A549 (cell line): ENCODE data around the gene MAFF. TPM values are rescaled to one million over a fixed set of nuclear protein-coding genes. Genes with fewer than 3 reads are reported as not detected.
A peak's percentile ranks its signal among the peaks of the same experiment; 100 is the strongest.

Source experiments
- ATAC-seq, 2 experiments: fragments of 200-7000 bp in 1 of 2; fragments of >200 bp in 1 of 2; cut with Nextera tagmentation in 1 of 2; cut with Tn5 transposase in 1 of 2; 3 replicates each; pipeline versions ENCODE4 v1.8.0 to v1.9.1; 2018 to 2020; ENCODE audit warnings: mild to moderate bottlenecking in 1 of 2, moderate library complexity in 1 of 2
- CTCF ChIA-PET: fragments of 300-600 bp; sonication (Branson Sonifier 250); formaldehyde crosslinking; extraction: SDS; loops from one replicate; lab custom pipeline; 2021; ENCODE audit warnings: antibody characterized with exemption, inconsistent platforms; lab: Yijun Ruan, JAX
- POLR2A ChIA-PET: fragments of 350-600 bp; formaldehyde crosslinking; extraction: SDS; loops from one replicate; lab custom pipeline; 2021; ENCODE audit warnings: antibody characterized with exemption, inconsistent platforms; lab: Yijun Ruan, JAX
- DNase-seq, 2 experiments: peaks; one replicate each; pipeline versions ENCODE4 v3.0.0 to v3.0.0-alpha.2; 2011 to 2016; ENCODE audit warnings: low read depth in 1 of 2, low spot score in 1 of 2
- FAIRE-seq: peaks from 2 replicates; lab custom pipeline; 2011; peaks lifted over from hg19 to GRCh38; lab: Jason Lieb, UNC
- H3K27ac ChIP-seq, 2 experiments: fragments of >200 bp; sonication (Bioruptor Twin); formaldehyde crosslinking; 3 replicates each; pipeline ENCODE4 v1.5.1; 2016 to 2017
- H3K4me1 ChIP-seq: fragments of >200 bp; sonication (Bioruptor Twin); formaldehyde crosslinking; 3 replicates; pipeline ENCODE4 v1.6.1; 2016
- H3K4me2 ChIP-seq: fragments of >200 bp; sonication (Bioruptor Twin); formaldehyde crosslinking; 3 replicates; pipeline ENCODE4 v1.6.1; 2016
- H3K4me3 ChIP-seq: fragments of >200 bp; sonication (Bioruptor Twin); formaldehyde crosslinking; 3 replicates; pipeline ENCODE4 v1.5.1; 2016
- H3K9me3 ChIP-seq: fragments of >200 bp; sonication (Bioruptor Twin); formaldehyde crosslinking; 3 replicates; pipeline ENCODE4 v1.6.1; 2016
- CEBPB ChIP-seq, 2 experiments: fragments of >200 bp in 1 of 2; sonication (Bioruptor Twin) in 1 of 2; formaldehyde crosslinking in 1 of 2; IDR thresholded peaks; 2 replicates each; pipeline ENCODE4 v1.6.1; 2012 to 2016
- CTCF ChIP-seq: fragments of >200 bp; sonication (Bioruptor Twin); formaldehyde crosslinking; IDR thresholded peaks from 3 replicates; pipeline ENCODE4 v1.5.1; 2016
- E2F6 ChIP-seq: IDR thresholded peaks from 2 replicates; pipeline ENCODE4 v1.6.1; 2012; ENCODE audit warnings: low read depth, borderline replicate concordance
- EHF ChIP-seq: fragments of 250-450 bp; sonication (Bioruptor Pico); IDR thresholded peaks from 2 replicates; pipeline ENCODE4 v1.5.0; 2020; ENCODE audit warnings: mild to moderate bottlenecking
- ELK1 ChIP-seq: fragments of 150-350 bp; IDR thresholded peaks from 2 replicates; pipeline ENCODE4 v1.6.1; 2014; ENCODE audit warnings: low read depth, mild to moderate bottlenecking, low read length
- ESRRA ChIP-seq: fragments of 150-350 bp; IDR thresholded peaks from 2 replicates; pipeline ENCODE4 v1.6.1; 2014; ENCODE audit warnings: mild to moderate bottlenecking, low read length, borderline replicate concordance
- HDAC2 ChIP-seq: fragments of 200-600 bp; sonication (generic); IDR thresholded peaks from 2 replicates; pipeline ENCODE4 v1.6.1; 2016
- HES2 ChIP-seq: fragments of >200 bp; sonication (Bioruptor Twin); formaldehyde crosslinking; IDR thresholded peaks from 2 replicates; pipeline ENCODE4 v1.6.1; 2016
- HMGXB4 ChIP-seq: fragments of 250-450 bp; sonication (Bioruptor Pico); IDR thresholded peaks from 2 replicates; pipeline ENCODE4 v1.5.0; 2021; ENCODE audit warnings: mild to moderate bottlenecking, moderate library complexity, borderline replicate concordance
- HOXA7 ChIP-seq: fragments of 250-450 bp; sonication (Bioruptor Pico); IDR thresholded peaks from 2 replicates; pipeline ENCODE4 v1.5.0; 2020; ENCODE audit warnings: mild to moderate bottlenecking, moderate library complexity
- HOXB13 ChIP-seq: fragments of 250-450 bp; sonication (Bioruptor Pico); IDR thresholded peaks from 2 replicates; pipeline ENCODE4 v1.5.0; 2020; ENCODE audit warnings: low read depth, mild to moderate bottlenecking, moderate library complexity
- KDM1A ChIP-seq: fragments of 200-600 bp; sonication (generic); IDR thresholded peaks from 2 replicates; pipeline ENCODE4 v1.6.1; 2016; ENCODE audit warnings: low read depth, mild to moderate bottlenecking
- KDM5A ChIP-seq: fragments of 200-600 bp; sonication (generic); IDR thresholded peaks from 2 replicates; pipeline ENCODE4 v1.6.1; 2016; ENCODE audit warnings: antibody characterized with exemption, mild to moderate bottlenecking
- MYC ChIP-seq: IDR thresholded peaks from 2 replicates; pipeline ENCODE4 v1.6.1; 2012; ENCODE audit warnings: mild to moderate bottlenecking, inconsistent platforms, low read length, improper control_type of control experiment, borderline replicate concordance
- NPAS2 ChIP-seq: fragments of 250-450 bp; sonication (Bioruptor Pico); IDR thresholded peaks from 2 replicates; pipeline ENCODE4 v1.8.0; 2022; ENCODE audit warnings: mild to moderate bottlenecking, moderate library complexity, borderline replicate concordance
- NR3C1 ChIP-seq: fragments of >200 bp; sonication (Bioruptor Twin); formaldehyde crosslinking; IDR thresholded peaks from 3 replicates; pipeline ENCODE4 v1.6.1; 2017
- PHF8 ChIP-seq: fragments of 200-600 bp; sonication (generic); IDR thresholded peaks from 2 replicates; pipeline ENCODE4 v1.6.1; 2016; ENCODE audit warnings: low read depth, mild to moderate bottlenecking, antibody characterized with exemption, moderate library complexity, borderline replicate concordance
- RNF2 ChIP-seq: fragments of 200-600 bp; sonication (generic); IDR thresholded peaks from 2 replicates; pipeline ENCODE4 v1.6.1; 2016; ENCODE audit warnings: low read depth, mild to moderate bottlenecking, antibody characterized with exemption, moderate library complexity, borderline replicate concordance
- SREBF2 ChIP-seq: fragments of 450-650 bp; IDR thresholded peaks from 2 replicates; pipeline ENCODE4 v1.6.1; 2014; ENCODE audit warnings: mild to moderate bottlenecking, moderate library complexity
- whole genome bisulfite sequencing: methylation state at CpG from one replicate; pipeline ENCODE4 v1.1.6; 2017; ENCODE audit errors: missing lambda C conversion rate; 5-methylcytosine and 5-hydroxymethylcytosine counted together
- polyA plus RNA-seq, 4 experiments: library from polyadenylated mRNA; depleted of rRNA in 3 of 4; stranded (reverse); fragments of >200 nt; fragmentation: RNase III in 1 of 4; extraction: RNeasy Plus Mini Kit Qiagen cat#74134 plus additional on column Dnase treatment in 1 of 4; gene quantifications; 2 replicates in 3 of 4; 3 replicates in 1 of 4; pipeline ENCODE4 v1.2.3, GENCODE V29; 2011 to 2017

Gene MAFF
- polyA plus RNA-seq, 2 of the 4 experiments (the other 2 are of a cell fraction) = 3.2 to 4.0 TPM

GRCh38 chr22:38167988-38168407 is 33.8 kb upstream of the MAFF start:
- Histone ChIP-seq H3K4me3 (no peak overlapping the region), H3K4me1 (peaks cover 53% of the 10 kb centered on the region), H3K9me3 (no peaks in the 10 kb centered on the region), H3K27ac (peak overlapping the region; percentile 40 to 59; a peak in 3 of 6 replicates), H3K4me2 (peak overlapping the region; percentile 17; the same call in 2 of the 3 replicates)
- CTCF ChIA-PET = interaction anchor here (0.9 to 1.7 kb wide), 2 partner anchors 54 to 66 kb away, joined by 5 to 7 read pairs; no protein-coding TSS in a partner anchor
- ATAC-seq = peak; percentile 46 to 57; a peak in 3 of 6 replicates
- 33% methylated on average over 5 of the region's 7 CpGs for WGBS
- DNase-seq = no peak
- TF ChIP-seq RNF2 (no peak), CTCF (no peak), ELK1 (no peak)
- POLR2A ChIA-PET = no interaction called here
- no peak for FAIRE-seq

GRCh38 chr22:38169116-38169515 is 32.7 kb upstream of the MAFF start:
- Histone ChIP-seq H3K27ac (no peak overlapping the region; a peak in 1 of 6 replicates), H3K4me1 (peaks cover 47% of the 10 kb centered on the region), H3K4me3 (no peak overlapping the region), H3K4me2 (no peak overlapping the region), H3K9me3 (no peaks in the 10 kb centered on the region)
- no peak for ATAC-seq
- ChIA-PET POLR2A (no interaction called here), CTCF (no interaction called here)
- no peak for FAIRE-seq
- 96% methylated on average over 8 of the region's 17 CpGs for WGBS
- DNase-seq = no peak
- TF ChIP-seq KDM1A = no peak
- no peak for TF ChIP-seq KDM5A
- no peak for TF ChIP-seq HMGXB4
- TF ChIP-seq HOXA7 (CRISPR knock-in tag) = no peak
- no peak for TF ChIP-seq HDAC2
- TF ChIP-seq HES2 = no peak
- TF ChIP-seq NR3C1 = no peak

GRCh38 chr22:38170469-38170868 is 31.3 kb upstream of the MAFF start:
- ATAC-seq (no peak), DNase-seq (no peak), FAIRE-seq (no peak)
- 86% methylated on average over 5 of the region's 5 CpGs for WGBS
- H3K4me2 ChIP-seq = no peak overlapping the region
- H3K4me1 ChIP-seq = peaks cover 35% of the 10 kb centered on the region
- POLR2A ChIA-PET = no interaction called here
- no peak overlapping the region for H3K27ac ChIP-seq
- CTCF ChIA-PET = interaction anchor here (0.7 to 1.0 kb wide), 2 partner anchors 55 to 170 kb away, joined by 3 to 4 read pairs; no protein-coding TSS in a partner anchor
- H3K4me3 ChIP-seq = no peak overlapping the region
- no peaks in the 10 kb centered on the region for H3K9me3 ChIP-seq
- TF ChIP-seq ESRRA (no peak), HOXB13 (CRISPR knock-in tag) (no peak), HES2 (no peak), E2F6 (no peak), EHF (CRISPR knock-in tag) (no peak), SREBF2 (no peak), MYC (no peak), NPAS2 (CRISPR knock-in tag) (no peak), PHF8 (no peak), ELK1 (no peak), CEBPB (IDR thresholded peaks at IDR 0.05) (no peak)
